ENCODE results near the gene TNIK. TPM values are rescaled to one million over a fixed set of nuclear protein-coding genes. Genes with fewer than 3 reads are reported as not detected.

TNIK gene
- total and polyA plus RNA-seq, 2 of the 13 experiments (the other 11 are each of a cell fraction or from before 2014, with no cell fraction given), result 0.15 to 0.22 TPM

- TF ChIP-seq ARID5B (CRISPR knock-in tag; IDR thresholded peaks at IDR 0.05), result peak; percentile 73; the same call in 1 of the 2 replicates
- TF ChIP-seq NFIC (IDR thresholded peaks at IDR 0.05; ENCODE audit: low read length), result peak; percentile 86; the same call in 1 of the 2 replicates
- TF ChIP-seq AHDC1 (CRISPR knock-in tag; IDR thresholded peaks at IDR 0.05; ENCODE audit: borderline replicate concordance), result peak; percentile 72; the same call in 1 of the 2 replicates
- no peak for TF ChIP-seq TCF7L2 (IDR thresholded peaks at IDR 0.05; ENCODE audit: low read depth, low read length)
- peak; percentile 72 for TF ChIP-seq FOXA3 (CRISPR knock-in tag; IDR thresholded peaks at IDR 0.05)
- no peak for TF ChIP-seq MTA3 (CRISPR knock-in tag; IDR thresholded peaks at IDR 0.05)
- TF ChIP-seq ELF4 (CRISPR knock-in tag; IDR thresholded peaks at IDR 0.05; ENCODE audit: borderline replicate concordance), result no peak
- peak; percentile 54; the same call in 1 of the 2 replicates for TF ChIP-seq NCOR1 (IDR thresholded peaks at IDR 0.05; ENCODE audit: borderline replicate concordance, low read length)
- 0 out of 2 replicates have a peak, but pooled peaks have one; percentile 17 for TF ChIP-seq MED1 (CRISPR knock-in tag; IDR thresholded peaks at IDR 0.05)
- peak; percentile 95 for TF ChIP-seq FOXA1 (IDR thresholded peaks at IDR 0.05)
- TF ChIP-seq FOXA1 (CRISPR knock-in tag; IDR thresholded peaks at IDR 0.05), result no peak
- TF ChIP-seq FOXP4 (CRISPR knock-in tag; IDR thresholded peaks at IDR 0.05), result peak; percentile 26; the same call in 1 of the 2 replicates
- no peak for TF ChIP-seq U2AF2 (IDR thresholded peaks at IDR 0.05; ENCODE audit: low read depth, low read length)
- TF ChIP-seq ZNF530 (CRISPR knock-in tag; IDR thresholded peaks at IDR 0.05; ENCODE audit: low read depth), result no peak
- peak; percentile 86 for TF ChIP-seq TBX3 (IDR thresholded peaks at IDR 0.05; ENCODE audit: borderline replicate concordance)
- TF ChIP-seq MBNL3 (CRISPR knock-in tag; conservative IDR thresholded peaks at IDR 0.05), result no peak
Observed at GRCh38 chr3:171226794-171227193, 233.4 kb downstream of the TNIK start (continued).

All from HepG2 (cell line).